Measurements from ENCODE around the gene LDLRAD4. TPM values are rescaled to one million over a fixed set of nuclear protein-coding genes. Genes with fewer than 3 reads are reported as not detected.
A peak's percentile ranks its signal among the peaks of the same experiment; 100 is the strongest.

Gene LDLRAD4
- polyA plus RNA-seq, 3 donors from 2014 or later: 4.8 to 11.3 (median 9.6) TPM

DNA sequence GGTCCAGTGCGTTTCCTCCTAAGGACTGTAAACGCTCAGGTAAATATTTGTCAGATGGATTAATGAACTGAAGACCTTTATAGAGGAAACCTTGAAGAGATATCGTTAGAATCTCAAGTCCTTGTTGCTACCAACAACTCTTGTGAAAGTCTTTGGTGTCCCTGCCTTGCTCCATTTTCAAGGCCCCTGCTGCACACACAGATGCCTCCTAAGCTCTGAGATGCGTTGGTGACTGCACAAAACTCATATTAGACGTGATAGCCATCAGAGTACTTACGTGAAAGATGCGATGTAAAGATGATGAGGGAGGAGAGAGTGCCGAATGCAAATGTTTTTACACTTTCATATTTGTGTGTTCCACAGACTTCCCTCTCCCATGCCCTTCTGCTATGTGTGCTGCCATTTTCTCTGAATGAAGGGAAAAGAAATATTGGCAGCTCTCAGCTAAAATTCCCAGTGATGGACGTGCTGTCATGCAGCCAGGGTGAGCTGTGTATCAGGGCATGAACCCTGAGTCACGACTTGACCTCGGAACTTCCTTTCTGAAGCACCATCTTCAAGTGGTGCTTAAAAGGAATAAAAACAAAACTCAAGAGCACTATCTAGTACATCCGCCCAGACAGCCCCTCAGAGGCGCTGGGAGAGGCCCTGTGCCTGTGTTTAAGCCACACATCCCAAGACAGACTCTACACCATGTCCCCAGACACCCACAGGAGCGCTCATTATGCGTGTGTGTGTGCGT, 390.4 kb downstream of the LDLRAD4 start:
- Mint-ChIP-seq H3K36me3 (peaks cover 0 to 3% (median 0%) of the 10 kb centered on the region in 3 donors), H3K4me3 (peak overlapping the region in 2 of 5 donors; percentile 33 to 69), H3K27ac (peak overlapping the region in 2 of 6 donors; percentile 46 to 50), H3K9me3 (no peaks in the 10 kb centered on the region), H3K4me1 (peaks cover 49 to 54% of the 10 kb centered on the region in 2 donors), H3K27me3 (ENCODE audit: low read depth in 3 of 3) (peaks cover 12 to 21% (median 19%) of the 10 kb centered on the region in 3 donors)
- no peak for DNase-seq

DNA sequence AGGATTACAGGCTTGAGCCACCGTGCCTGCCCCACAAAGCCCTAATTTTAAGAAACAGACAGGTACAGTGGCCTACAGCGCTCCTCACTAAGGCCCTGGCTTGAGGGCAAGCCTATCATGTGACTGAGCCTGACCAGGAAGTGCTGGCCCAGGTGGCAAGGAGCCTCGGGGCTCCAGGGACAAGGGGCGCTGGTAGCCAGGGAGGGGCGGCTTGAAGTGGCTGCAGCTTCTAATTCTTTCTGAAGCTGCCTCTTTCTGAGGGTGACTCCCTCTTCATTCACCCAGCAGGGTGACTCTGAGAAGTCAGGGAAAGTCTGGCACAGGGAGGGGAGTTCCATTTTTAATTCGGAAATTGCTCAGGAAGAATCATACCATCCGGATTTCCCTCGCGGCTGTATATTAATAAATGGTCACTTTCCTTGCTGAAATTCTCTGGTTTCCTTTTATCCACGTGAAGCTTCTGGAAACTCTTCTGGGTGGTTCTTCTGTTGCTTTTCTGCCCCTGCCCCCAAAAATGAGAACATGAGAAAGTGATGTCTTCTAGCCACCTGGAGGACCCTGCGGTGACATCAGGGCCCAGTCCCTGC, 392.1 kb downstream of the LDLRAD4 start:
- H3K9me3 Mint-ChIP-seq: no peaks in the 10 kb centered on the region
- H3K4me3 Mint-ChIP-seq: peak overlapping the region in 3 of 5 donors; percentile 82 to 85 (median 83)
- H3K27me3 Mint-ChIP-seq (ENCODE audit: low read depth in 3 of 3): peaks cover 12 to 28% (median 24%) of the 10 kb centered on the region in 3 donors
- H3K4me1 Mint-ChIP-seq: peaks cover 66 to 70% of the 10 kb centered on the region in 2 donors
- H3K36me3 Mint-ChIP-seq: peaks cover 0 to 3% (median 0%) of the 10 kb centered on the region in 3 donors
- peak overlapping the region in 4 of 6 donors; percentile 68 to 92 (median 86) for H3K27ac Mint-ChIP-seq
- DNase-seq: no peak

DNA sequence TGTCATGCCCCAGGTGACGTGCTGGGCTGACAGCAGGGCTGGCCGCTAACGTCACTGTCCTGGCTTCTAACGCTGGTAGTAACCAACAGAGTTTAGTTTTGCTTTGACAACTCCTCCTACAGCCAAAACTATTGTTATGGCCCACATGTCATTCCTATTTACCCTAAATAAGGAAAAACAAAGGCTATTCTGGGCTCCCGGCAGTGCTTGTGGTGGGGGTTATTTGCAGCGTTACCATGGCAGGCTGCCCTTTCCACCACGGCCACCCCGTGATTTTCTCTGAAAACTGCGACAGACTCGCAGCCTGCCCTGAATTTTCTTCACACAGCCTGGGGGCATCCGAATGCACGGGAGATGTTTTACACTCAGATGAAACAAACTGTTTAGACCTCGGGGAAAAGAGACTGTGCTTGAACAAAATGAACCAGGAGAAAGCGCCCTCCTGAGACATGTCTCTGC, 392.6 kb downstream of the LDLRAD4 start:
- Mint-ChIP-seq H3K27ac (peak overlapping the region; percentile 12 to 92 (median 75)), H3K4me3 (peak overlapping the region; percentile 71 to 85 (median 82)), H3K9me3 (no peaks in the 10 kb centered on the region), H3K4me1 (peaks cover 68 to 71% of the 10 kb centered on the region in 2 donors), H3K36me3 (peaks cover 0 to 3% (median 0%) of the 10 kb centered on the region in 3 donors), H3K27me3 (ENCODE audit: low read depth in 3 of 3) (peaks cover 12 to 28% (median 24%) of the 10 kb centered on the region in 3 donors)
- DNase-seq: peak; percentile 41 to 52 (median 45)

DNA sequence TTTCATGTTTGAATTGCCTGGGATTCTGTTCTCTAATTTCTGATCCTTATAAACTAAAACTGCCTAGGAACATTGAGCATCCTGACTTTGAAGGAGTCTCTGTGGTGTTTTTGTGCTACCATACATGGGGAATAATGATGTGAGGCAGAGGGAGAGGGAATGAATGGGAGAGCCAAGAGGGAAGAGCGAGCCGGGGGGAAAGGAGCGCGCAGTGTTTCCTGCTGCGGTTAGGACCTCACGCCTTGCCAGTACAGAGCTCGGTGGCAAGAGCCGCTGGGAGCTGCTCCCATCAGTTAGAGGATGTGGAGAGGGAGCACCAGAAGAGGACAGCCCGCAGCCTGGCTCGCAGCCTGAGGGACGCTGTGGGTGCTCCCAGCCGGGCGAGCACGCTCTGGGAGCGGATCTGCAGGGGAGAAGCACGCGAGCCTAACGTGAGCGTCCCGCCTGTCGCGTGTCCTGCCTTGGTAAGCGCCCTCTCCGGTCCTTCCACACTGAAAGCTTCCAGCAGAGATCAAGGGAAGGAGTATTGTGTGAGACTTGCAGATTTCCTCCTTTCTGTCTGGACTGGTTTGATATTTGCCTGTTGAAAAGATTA, 393.1 kb downstream of the LDLRAD4 start:
- Mint-ChIP-seq H3K27me3 (ENCODE audit: low read depth in 3 of 3) (peaks cover 12 to 28% (median 24%) of the 10 kb centered on the region in 3 donors), H3K9me3 (no peaks in the 10 kb centered on the region), H3K4me3 (peak overlapping the region; percentile 71 to 85 (median 82)), H3K27ac (peak overlapping the region; percentile 43 to 92 (median 75)), H3K36me3 (peaks cover 0 to 3% (median 0%) of the 10 kb centered on the region in 3 donors), H3K4me1 (peaks cover 68 to 71% of the 10 kb centered on the region in 2 donors)
- DNase-seq: no peak

DNA sequence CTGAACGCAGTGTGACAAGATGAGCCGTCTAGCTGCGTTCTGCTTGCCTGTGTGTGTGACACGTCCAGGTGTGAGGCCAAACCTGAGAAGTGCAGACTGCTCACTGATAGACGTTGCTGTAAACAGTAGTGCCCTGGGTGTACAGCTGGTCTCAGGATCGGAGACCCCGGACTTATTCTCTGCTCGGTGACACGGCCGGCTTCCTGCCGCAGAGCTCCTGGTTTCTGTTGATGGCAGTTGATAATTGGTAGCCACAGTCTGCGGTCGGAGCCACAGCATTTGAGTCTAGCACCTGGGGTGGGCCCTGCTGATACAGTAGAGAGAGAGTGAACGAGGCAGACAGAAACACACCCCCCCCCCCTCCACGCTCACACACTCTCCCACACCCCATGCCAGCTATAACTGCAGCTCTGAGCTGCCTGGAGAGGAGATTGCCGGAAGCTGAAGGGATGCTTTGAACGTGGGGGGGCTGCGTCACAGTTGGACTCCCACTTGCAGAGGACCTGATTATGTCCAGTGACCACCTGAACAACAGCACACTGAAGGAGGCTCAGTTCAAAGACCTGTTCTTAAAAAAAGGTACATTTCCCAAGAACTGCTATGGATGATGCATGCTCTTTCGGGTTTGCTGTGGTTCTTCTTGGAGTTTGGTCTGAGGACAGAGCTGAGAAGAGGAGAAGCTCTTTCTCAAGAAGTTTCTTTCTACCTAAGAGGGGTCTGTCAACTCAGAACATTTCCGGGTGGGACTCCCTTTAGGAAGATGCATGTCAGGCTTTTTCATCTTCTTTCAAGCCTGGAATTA, 393.8 kb downstream of the LDLRAD4 start:
- peaks cover 0 to 2% (median 0%) of the 10 kb centered on the region in 3 donors for H3K36me3 Mint-ChIP-seq
- no peaks in the 10 kb centered on the region for H3K9me3 Mint-ChIP-seq
- H3K27me3 Mint-ChIP-seq (ENCODE audit: low read depth in 3 of 3): peaks cover 12 to 33% (median 25%) of the 10 kb centered on the region in 3 donors
- peaks cover 71 to 73% of the 10 kb centered on the region in 2 donors for H3K4me1 Mint-ChIP-seq
- peak overlapping the region; percentile 71 to 85 (median 82) for H3K4me3 Mint-ChIP-seq
- peak overlapping the region; percentile 43 to 92 (median 75) for H3K27ac Mint-ChIP-seq
- peak; percentile 75 to 79 (median 79) for DNase-seq

DNA sequence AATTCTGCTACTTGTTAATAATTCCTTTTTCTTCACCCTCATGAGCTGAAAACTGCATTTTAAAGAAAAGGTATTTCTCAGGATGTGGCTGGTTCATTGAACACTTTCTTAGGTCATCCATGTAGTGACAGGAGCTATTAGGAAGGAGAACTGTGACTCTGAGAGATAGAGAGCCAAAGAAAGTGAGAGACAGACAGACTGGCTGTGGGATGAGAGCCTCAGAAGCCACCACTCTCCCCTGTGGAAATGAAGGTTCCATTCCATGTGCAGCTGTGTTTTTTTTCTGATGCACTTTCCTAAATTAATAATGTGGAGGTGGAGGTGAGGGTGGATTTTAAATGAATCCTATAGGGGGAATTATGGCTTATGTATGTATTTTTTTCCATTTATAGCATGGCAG, 394.5 kb downstream of the LDLRAD4 start:
- Mint-ChIP-seq H3K4me3 (peak overlapping the region; percentile 71 to 85 (median 82)), H3K27ac (peak overlapping the region in 5 of 6 donors; percentile 47 to 89 (median 64)), H3K36me3 (no peaks in the 10 kb centered on the region)

DNA sequence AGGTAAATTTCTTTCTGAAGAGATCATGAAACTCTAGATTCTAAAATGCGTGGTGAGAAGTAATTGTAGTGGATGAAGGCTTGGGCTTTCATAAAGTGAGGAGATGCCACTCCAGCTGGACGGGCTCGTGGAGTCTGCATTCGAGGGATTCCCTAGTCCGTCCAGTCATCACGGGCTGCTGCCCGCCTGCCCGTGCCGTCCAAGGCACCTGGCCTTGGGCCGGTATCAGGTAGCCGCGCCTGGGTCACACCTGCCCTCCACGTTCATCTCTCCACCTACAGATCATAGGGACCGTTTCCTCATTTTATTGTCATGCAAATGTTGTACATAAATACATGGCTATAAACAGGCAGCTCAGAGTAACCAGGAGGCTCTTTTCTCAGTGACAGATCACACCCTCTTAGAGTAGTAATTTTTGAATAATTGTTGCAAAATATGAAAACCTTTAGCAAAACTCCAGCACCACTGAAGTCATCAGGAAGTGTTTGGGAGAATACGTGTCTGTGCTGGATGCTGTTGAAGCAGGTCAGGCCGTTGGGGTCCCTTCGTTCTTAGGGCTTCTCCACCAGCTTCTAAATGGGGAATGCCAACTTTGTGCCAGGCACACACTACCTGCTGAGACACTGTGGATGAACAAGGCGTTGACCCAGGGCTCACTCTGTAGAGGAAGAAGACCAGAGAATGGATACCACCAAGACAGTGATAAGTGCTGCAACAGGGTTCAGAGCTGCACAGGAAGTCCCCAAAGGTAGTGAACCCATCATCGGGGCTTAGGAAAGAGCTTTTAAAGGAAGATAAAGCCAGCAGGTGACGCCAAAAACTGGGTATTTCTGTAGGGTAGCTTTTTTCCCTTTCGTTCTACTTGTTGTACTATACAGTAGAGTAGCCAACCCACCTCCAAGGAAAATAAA, 395.3 kb downstream of the LDLRAD4 start:
- Mint-ChIP-seq H3K27me3 (ENCODE audit: low read depth in 3 of 3) (peaks cover 7 to 37% (median 25%) of the 10 kb centered on the region in 3 donors), H3K36me3 (no peaks in the 10 kb centered on the region), H3K27ac (peak overlapping the region in 3 of 6 donors; percentile 34 to 89 (median 64)), H3K9me3 (no peaks in the 10 kb centered on the region), H3K4me1 (peaks cover 60 to 63% of the 10 kb centered on the region in 2 donors), H3K4me3 (peak overlapping the region; percentile 71 to 85 (median 82))
- no peak for DNase-seq

More for the DNA sequence above, 394.5 kb downstream of the LDLRAD4 start:
- Mint-ChIP-seq H3K4me1 (peaks cover 67 to 70% of the 10 kb centered on the region in 2 donors), H3K9me3 (no peaks in the 10 kb centered on the region), H3K27me3 (ENCODE audit: low read depth in 3 of 3) (peaks cover 7 to 37% (median 25%) of the 10 kb centered on the region in 3 donors)
- DNase-seq: no peak

DNA sequence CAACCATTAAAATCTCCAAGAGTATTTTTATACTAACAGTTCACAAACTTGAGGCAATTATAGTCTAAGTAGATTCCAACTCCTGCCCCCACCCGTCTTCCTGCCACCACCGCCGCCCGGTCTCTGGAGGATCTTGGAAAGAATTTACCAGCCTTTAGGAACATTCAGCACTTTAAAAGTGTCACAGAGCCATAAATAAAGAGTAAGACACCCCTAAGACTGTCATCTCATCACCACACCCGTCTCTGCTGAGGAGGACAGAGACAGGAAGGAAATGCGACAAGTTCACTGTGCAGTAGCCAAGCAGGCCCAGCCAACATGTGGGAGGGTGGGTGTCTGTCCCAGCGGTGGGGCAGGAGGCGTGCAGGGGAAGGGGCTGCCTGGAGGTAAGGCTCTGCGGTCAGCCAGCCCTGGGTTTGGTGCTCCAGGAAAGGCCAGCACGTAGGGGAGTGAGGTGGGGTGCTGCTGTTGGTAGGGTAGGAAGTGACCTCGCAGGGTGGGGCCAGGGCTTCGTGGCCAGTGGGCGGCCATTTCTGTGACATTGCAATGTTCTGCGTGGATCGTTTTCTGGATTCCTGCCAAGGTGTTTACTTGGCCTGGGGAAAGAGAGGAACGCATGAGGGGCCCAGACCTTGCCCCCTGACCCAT, 396.2 kb downstream of the LDLRAD4 start:
- Mint-ChIP-seq H3K4me3 (peak overlapping the region; percentile 21 to 83 (median 51)), H3K36me3 (no peaks in the 10 kb centered on the region), H3K27ac (peak overlapping the region in 5 of 6 donors; percentile 2 to 87 (median 70)), H3K9me3 (no peaks in the 10 kb centered on the region), H3K4me1 (peaks cover 51 to 57% of the 10 kb centered on the region in 2 donors), H3K27me3 (ENCODE audit: low read depth in 3 of 3) (peaks cover 7 to 37% (median 25%) of the 10 kb centered on the region in 3 donors)
- peak; percentile 23 to 33 (median 25) for DNase-seq

DNA sequence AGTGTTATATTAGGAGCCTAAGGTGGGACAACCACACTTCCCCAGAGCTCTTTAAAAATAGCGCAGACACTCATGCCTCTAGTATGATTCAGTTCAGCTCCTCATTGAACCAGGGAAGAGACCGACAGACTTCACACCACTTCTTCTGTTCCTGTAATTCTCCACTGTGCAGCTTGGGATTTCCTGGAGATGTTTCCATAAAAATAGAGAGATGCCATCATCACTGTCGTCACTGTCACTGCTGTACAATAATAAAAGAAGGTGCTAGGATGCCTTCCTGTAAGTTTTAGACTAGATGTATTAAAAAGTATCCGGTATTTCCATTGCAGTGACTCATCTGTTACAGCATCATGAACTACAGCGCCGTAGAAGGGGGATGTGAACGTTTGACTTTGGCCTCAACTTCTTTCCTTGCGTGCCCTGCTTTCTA, 396.9 kb downstream of the LDLRAD4 start:
- Mint-ChIP-seq H3K36me3 (no peaks in the 10 kb centered on the region), H3K27me3 (ENCODE audit: low read depth in 3 of 3) (peaks cover 7 to 38% (median 25%) of the 10 kb centered on the region in 3 donors), H3K4me1 (peaks cover 51 to 57% of the 10 kb centered on the region in 2 donors), H3K4me3 (peak overlapping the region in 2 of 5 donors; percentile 15 to 83), H3K9me3 (no peaks in the 10 kb centered on the region), H3K27ac (peak overlapping the region in 1 of 6 donors; percentile 2)
- no peak for DNase-seq

DNA sequence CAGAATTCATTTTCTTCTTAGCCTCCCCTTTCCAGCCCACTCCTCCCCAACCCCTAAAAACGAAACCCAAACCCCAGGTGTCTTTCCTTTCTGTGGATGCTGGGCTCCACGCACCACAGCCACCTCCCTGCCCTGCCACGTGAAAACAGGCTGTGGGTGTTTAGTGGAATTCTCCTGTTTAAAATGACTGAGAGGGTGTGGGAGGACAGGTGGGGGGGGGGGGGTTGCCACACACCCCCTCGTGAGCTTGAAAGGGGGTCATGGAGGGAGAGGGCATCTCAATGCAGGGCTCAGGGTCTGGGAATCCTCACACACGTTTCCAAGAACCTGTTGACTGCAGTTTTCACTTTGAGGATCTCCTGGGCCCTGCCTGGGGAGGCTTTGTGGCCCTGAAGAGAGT, 397.5 kb downstream of the LDLRAD4 start:
- Mint-ChIP-seq H3K4me1 (peaks cover 47 to 53% of the 10 kb centered on the region in 2 donors), H3K36me3 (no peaks in the 10 kb centered on the region), H3K9me3 (no peaks in the 10 kb centered on the region), H3K27me3 (ENCODE audit: low read depth in 3 of 3) (peaks cover 5 to 39% (median 25%) of the 10 kb centered on the region in 3 donors), H3K4me3 (no peak overlapping the region), H3K27ac (no peak overlapping the region)
- DNase-seq: no peak

DNA sequence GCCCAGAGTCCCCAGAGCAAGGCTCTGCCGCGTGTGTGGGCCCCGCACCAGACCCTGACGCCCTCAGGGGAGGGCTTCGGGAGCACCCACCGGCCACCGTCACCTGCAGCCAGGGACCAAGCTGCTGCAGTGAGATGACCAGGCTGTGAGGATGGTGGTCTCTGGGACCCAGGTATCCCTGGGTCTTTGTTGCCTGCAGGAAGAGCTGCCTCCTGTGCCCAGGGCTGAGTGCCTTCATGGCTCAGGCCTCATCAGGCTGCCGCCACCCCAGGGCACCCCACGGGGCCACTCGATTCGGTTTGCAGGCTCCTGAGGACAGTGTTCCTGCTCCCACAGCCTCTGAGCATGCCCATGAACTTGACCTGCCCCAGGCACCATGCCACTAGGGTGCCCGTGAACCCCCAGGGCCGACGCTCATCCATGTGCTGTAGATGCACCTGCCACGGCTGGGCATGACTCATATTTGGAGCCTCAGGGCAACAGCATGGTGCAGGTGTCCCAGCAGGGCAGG, 398.0 kb downstream of the LDLRAD4 start:
- Mint-ChIP-seq H3K27me3 (ENCODE audit: low read depth in 3 of 3) (peaks cover 4 to 39% (median 22%) of the 10 kb centered on the region in 3 donors), H3K36me3 (no peaks in the 10 kb centered on the region), H3K27ac (no peak overlapping the region), H3K4me3 (no peak overlapping the region), H3K9me3 (no peaks in the 10 kb centered on the region), H3K4me1 (peaks cover 42 to 48% of the 10 kb centered on the region in 2 donors)
- DNase-seq: no peak

Data from immature natural killer cell (primary cell).